GM18499 (cell line): ENCODE measurements around the gene TMEM52.

ENCODE experiments used
- ATAC-seq: cut with Tn5 transposase; IDR thresholded peaks from one replicate; pipeline ENCODE4 v1.9.1; 2021; ENCODE audit warnings: moderate number of reproducible peaks; ENCODE audit not compliant: insufficient read depth, unreplicated experiment

The TMEM52 gene

GRCh38 chr1:1879942-1880341 is 39.1 kb downstream of the TMEM52 start:
- no peak for ATAC-seq

GRCh38 chr1:1877865-1878436 is 41.1 kb downstream of the TMEM52 start:
- ATAC-seq = no peak

- ATAC-seq = no peak
These were observed 42.6 kb downstream of the TMEM52 start for GRCh38 chr1:1876335-1876930.

GRCh38 chr1:1875932-1876331 is 43.1 kb downstream of the TMEM52 start:
- no peak for ATAC-seq

- ATAC-seq = no peak
These were observed 44.2 kb downstream of the TMEM52 start for GRCh38 chr1:1874901-1875300.

- no peak for ATAC-seq
These were observed 45.9 kb downstream of the TMEM52 start for GRCh38 chr1:1873186-1873585.

- ATAC-seq = no peak
These were observed 46.6 kb downstream of the TMEM52 start for GRCh38 chr1:1872329-1872994.

GRCh38 chr1:1869469-1869868 is 49.6 kb downstream of the TMEM52 start:
- ATAC-seq = no peak
